Stimulated activated CD4-positive, alpha-beta T cell treated with anti-CD3 and anti-CD28 coated beads, Interleukin-15, amount 100 ng/mL, for 1 hour (primary cell): ENCODE data around the gene USP49.
"Not testable (repeated sequence)": the region's sequence is repeated elsewhere in the genome, so short reads cannot be mapped to it uniquely, and the experiment has no call there.

Source experiments
- DNase-seq, 2 donors: peaks; one replicate each; pipeline ENCODE4 v3.0.0-alpha.2; 2020; ENCODE audit warnings: low read depth in 1 of 2, low spot score in 1 of 2

The USP49 gene

GRCh38 chr6:41814629-41815028 lies 80.5 kb downstream of the USP49 start:
- no peak for DNase-seq

- DNase-seq, result no peak
Measured at GRCh38 chr6:41813956-41814355, 81.2 kb downstream of the USP49 start.

GRCh38 chr6:41813469-41813868 lies 81.7 kb downstream of the USP49 start:
- no peak for DNase-seq

- not testable (repeated sequence) for DNase-seq
Measured at GRCh38 chr6:41811946-41812345, 83.2 kb downstream of the USP49 start.

- no peak for DNase-seq
Measured at GRCh38 chr6:41811095-41811494, 84.1 kb downstream of the USP49 start.

GRCh38 chr6:41805830-41806774 lies 89.1 kb downstream of the USP49 start:
- DNase-seq, result no peak

GRCh38 chr6:41801380-41801779 lies 93.8 kb downstream of the USP49 start:
- DNase-seq, result no peak

GRCh38 chr6:41799559-41799911 lies 95.6 kb downstream of the USP49 start:
- no peak for DNase-seq

- no peak for DNase-seq
Measured at GRCh38 chr6:41798901-41799558, 96.1 kb downstream of the USP49 start.

GRCh38 chr6:41796474-41796873 lies 98.7 kb downstream of the USP49 start:
- no peak for DNase-seq

- DNase-seq, result no peak
Measured at GRCh38 chr6:41791984-41792383, 103.2 kb downstream of the USP49 start.

- DNase-seq, result no peak
Measured at GRCh38 chr6:41791305-41791704, 103.9 kb downstream of the USP49 start.

- no peak for DNase-seq
Measured at GRCh38 chr6:41790045-41790444, 105.1 kb downstream of the USP49 start.

- no peak for DNase-seq
Measured at GRCh38 chr6:41789390-41789724, 105.8 kb downstream of the USP49 start.

- DNase-seq, result peak; percentile 90 to 92
Measured at GRCh38 chr6:41787219-41787917, 107.8 kb downstream of the USP49 start, which contains the start of gene TOMM6. Gene TOMM6, plus strand, starts transcription at chr6:41787694. Its CDS starts 4 bp downstream, at chr6:41787698.

GRCh38 chr6:41786451-41787218 lies 108.5 kb downstream of the USP49 start:
- peak; percentile 81 to 88 for DNase-seq

GRCh38 chr6:41785689-41786450 lies 109.3 kb downstream of the USP49 start:
- no peak for DNase-seq

- DNase-seq, result no peak
Measured at GRCh38 chr6:41785254-41785653, 109.9 kb downstream of the USP49 start.

- no peak for DNase-seq
Measured at GRCh38 chr6:41784581-41785171, 110.5 kb downstream of the USP49 start.
